Lower lobe of right lung (tissue), 2 donors: ENCODE measurements around the gene SLC9B2. TPM values are rescaled to one million over a fixed set of nuclear protein-coding genes. Genes with fewer than 3 reads are reported as not detected.

Experiments used
- ATAC-seq, 2 donors: fragments of 200-7000 bp; cut with Tn5 transposase; one replicate each; pipeline ENCODE4 v1.9.1; 2020 to 2022; ENCODE audit warnings: mild to moderate bottlenecking in 2 of 2, moderate library complexity in 2 of 2
- DNase-seq: peaks from one replicate; pipeline ENCODE4 v3.0.0-alpha.2; 2020
- H3K27ac ChIP-seq: fragments of 200-600 bp; one replicate; pipeline ENCODE4 v1.8.0; 2022
- H3K27me3 ChIP-seq: fragments of 200-600 bp; one replicate; pipeline ENCODE4 v1.8.0; 2022; ENCODE audit warnings: low read depth
- H3K36me3 ChIP-seq: fragments of 200-600 bp; one replicate; pipeline ENCODE4 v1.8.0; 2022; ENCODE audit warnings: mild to moderate bottlenecking
- H3K4me1 ChIP-seq: fragments of 200-600 bp; one replicate; pipeline ENCODE4 v1.8.0; 2022
- H3K4me3 ChIP-seq: fragments of 200-600 bp; one replicate; pipeline ENCODE4 v1.8.0; 2022; ENCODE audit warnings: mild to moderate bottlenecking
- H3K9me3 ChIP-seq: fragments of 200-600 bp; one replicate; pipeline ENCODE4 v1.8.0; 2022
- CTCF ChIP-seq: fragments of 200-600 bp; IDR thresholded peaks from one replicate; pipeline ENCODE4 v1.8.0; 2022; ENCODE audit warnings: antibody characterized with exemption, mild to moderate bottlenecking
- intact Hi-C: fragments of 100-400 bp; cut with DNase I; formaldehyde crosslinking; loops from one replicate; pipeline ENCODE4 v1.11.0; 2022
- total RNA-seq: library from RNA; stranded (reverse); fragmentation: NEBNext Ultra II Directional; extraction: Animal tissue kit (Norgen Biotek cat#: 25700); gene quantifications from one replicate; pipeline ENCODE4 v1.2.1, GENCODE V29; 2021
- donor health status: DM: no; HTN: yes; CAD: no; lungs with severe emphysema.

SLC9B2 gene
- total RNA-seq, 1 donor from 2014 or later: 5.5 TPM

GRCh38 chr4:103029300-103029699, 47.3 kb downstream of the SLC9B2 start:
- DNase-seq (no peak), ATAC-seq (no peak)
- TF ChIP-seq CTCF: no peak
- Histone ChIP-seq H3K36me3 (no peaks in the 10 kb centered on the region), H3K4me3 (no peak overlapping the region), H3K27me3 (no peaks in the 10 kb centered on the region), H3K4me1 (no peaks in the 10 kb centered on the region), H3K27ac (no peak overlapping the region), H3K9me3 (no peaks in the 10 kb centered on the region)
- intact Hi-C loops: no loop called here

- Histone ChIP-seq H3K4me3 (no peak overlapping the region), H3K36me3 (no peaks in the 10 kb centered on the region), H3K9me3 (no peaks in the 10 kb centered on the region), H3K4me1 (no peaks in the 10 kb centered on the region), H3K27me3 (no peaks in the 10 kb centered on the region), H3K27ac (no peak overlapping the region)
- intact Hi-C loops: no loop called here
- ATAC-seq: no peak
- DNase-seq: no peak
- TF ChIP-seq CTCF: no peak
Measured at GRCh38 chr4:103026868-103027267, 49.7 kb downstream of the SLC9B2 start.

- H3K36me3 ChIP-seq: no peaks in the 10 kb centered on the region
- no peak overlapping the region for H3K4me3 ChIP-seq
- DNase-seq: no peak
- TF ChIP-seq CTCF: no peak
- ATAC-seq: no peak
- intact Hi-C loops: no loop called here
- no peaks in the 10 kb centered on the region for H3K4me1 ChIP-seq
- H3K9me3 ChIP-seq: no peaks in the 10 kb centered on the region
- H3K27ac ChIP-seq: no peak overlapping the region
- no peaks in the 10 kb centered on the region for H3K27me3 ChIP-seq
Measured at GRCh38 chr4:103024996-103025395, 51.6 kb downstream of the SLC9B2 start.

DNA sequence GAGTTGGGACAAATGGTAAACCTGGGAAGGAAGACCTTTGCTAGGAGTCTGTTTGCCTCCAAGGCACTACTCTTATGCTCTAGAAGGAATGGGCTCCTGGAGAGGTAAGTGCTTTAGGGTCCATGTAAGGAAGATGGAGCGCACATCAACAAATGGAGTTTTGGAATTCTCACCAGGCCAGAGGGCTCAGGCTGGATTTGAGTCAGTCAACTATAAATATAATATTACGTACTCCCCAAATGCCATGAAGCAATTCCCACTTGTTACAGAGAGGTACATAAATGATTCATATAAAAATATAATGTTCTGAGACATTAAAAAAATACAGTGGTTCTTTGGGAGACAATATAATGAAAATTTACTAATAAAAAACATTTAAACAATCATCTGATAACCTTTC, 55.4 kb downstream of the SLC9B2 start:
- TF ChIP-seq CTCF: no peak
- intact Hi-C loops: no loop called here
- no peaks in the 10 kb centered on the region for H3K36me3 ChIP-seq
- H3K4me1 ChIP-seq: no peaks in the 10 kb centered on the region
- H3K4me3 ChIP-seq: no peak overlapping the region
- no peak overlapping the region for H3K27ac ChIP-seq
- no peaks in the 10 kb centered on the region for H3K9me3 ChIP-seq
- no peaks in the 10 kb centered on the region for H3K27me3 ChIP-seq
- no peak for ATAC-seq
- DNase-seq: no peak

DNA sequence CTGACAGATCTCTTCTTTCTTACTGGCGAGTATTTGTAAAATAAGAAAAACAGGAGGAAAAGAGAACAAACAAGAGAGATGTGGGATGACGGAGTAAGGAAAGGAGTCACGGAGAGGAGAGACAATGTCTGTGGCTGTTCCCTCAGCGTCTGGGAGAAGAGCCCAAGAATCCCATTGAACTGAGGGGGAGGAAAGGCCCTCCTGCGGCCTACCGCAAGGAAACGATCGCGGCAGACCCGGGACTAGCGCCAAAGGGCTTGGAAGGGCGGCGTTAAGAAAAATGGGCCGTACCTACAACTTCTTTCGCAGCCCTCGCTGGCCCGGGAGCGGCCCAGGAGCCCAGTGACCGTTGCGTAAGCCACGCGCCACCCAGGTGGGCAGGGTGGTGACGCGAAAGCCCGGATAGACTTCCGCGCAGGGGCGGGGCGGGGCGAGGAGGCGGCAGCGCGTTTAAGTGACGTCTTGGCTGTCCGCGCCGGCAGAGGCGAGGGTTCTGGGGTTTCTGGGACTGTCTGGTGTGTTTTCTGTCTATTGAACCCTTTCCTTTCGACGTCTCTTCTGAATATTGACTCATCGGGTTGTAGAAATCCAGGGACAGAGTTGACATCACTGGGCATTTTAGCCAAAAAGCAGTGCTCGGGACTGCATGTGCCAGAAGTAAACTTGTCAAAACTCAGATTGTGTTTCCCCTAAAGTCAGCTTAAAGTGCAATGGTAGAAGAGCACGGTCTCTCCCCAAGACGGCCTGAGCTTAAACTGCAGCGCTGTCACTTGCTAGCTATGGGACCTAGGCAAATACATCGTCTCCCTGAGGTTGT, 57.0 kb downstream of the SLC9B2 start, which contains the start of gene SLC9B1:
Gene SLC9B1, minus strand, starts transcription at position 398 of the 817 bp plus-strand sequence. CDS start 27,994 bp downstream, outside the sequence.
- H3K9me3 ChIP-seq: no peaks in the 10 kb centered on the region
- ATAC-seq (peak; percentile 99 to 100), DNase-seq (peak; percentile 97)
- no peaks in the 10 kb centered on the region for H3K36me3 ChIP-seq
- intact Hi-C loops: no loop called here
- peak within 1 kb of the TSS; percentile 53 for H3K4me3 ChIP-seq
- H3K4me1 ChIP-seq: no peaks in the 10 kb centered on the region
- TF ChIP-seq CTCF: no peak
- H3K27ac ChIP-seq: peak within 1 kb of the TSS; percentile 87
- H3K27me3 ChIP-seq: no peaks in the 10 kb centered on the region
